ENCODE measurements around the gene NOL4.
A peak's percentile ranks its signal among the peaks of the same experiment; 100 is the strongest.
"Not testable (repeated sequence)": the region's sequence is repeated elsewhere in the genome, so short reads cannot be mapped to it uniquely, and the experiment has no call there.

Gene NOL4

DNA sequence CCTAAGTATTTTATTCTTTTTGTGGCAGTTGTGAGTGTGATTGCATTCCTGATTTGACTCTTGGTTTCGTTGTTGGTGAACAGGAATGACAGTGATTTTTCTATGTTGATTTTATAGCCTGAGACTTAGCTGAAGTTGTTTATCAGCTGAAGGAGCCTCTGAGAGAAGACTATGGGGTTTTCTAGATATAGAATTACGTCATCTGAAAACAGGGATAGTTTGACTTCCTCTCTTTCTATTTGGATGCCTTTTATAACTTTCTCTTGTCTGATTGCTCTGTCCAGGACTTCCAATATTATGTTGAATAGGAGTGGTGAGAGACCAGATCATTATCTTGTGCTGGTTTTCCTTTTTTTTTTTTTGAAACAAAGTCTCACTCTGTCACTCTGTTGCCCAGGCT, 18.0 kb upstream of the NOL4 start:
- Mint-ChIP-seq H3K4me3 (no peak overlapping the region), H3K4me1 (no peaks in the 10 kb centered on the region), H3K36me3 (ENCODE audit: low read depth) (no peaks in the 10 kb centered on the region), H3K9me3 (no peaks in the 10 kb centered on the region), H3K27me3 (ENCODE audit: low read depth, poor library complexity) (peaks cover 3% of the 10 kb centered on the region), H3K27ac (no peak overlapping the region)
- TF ChIP-seq, protein P1, sequence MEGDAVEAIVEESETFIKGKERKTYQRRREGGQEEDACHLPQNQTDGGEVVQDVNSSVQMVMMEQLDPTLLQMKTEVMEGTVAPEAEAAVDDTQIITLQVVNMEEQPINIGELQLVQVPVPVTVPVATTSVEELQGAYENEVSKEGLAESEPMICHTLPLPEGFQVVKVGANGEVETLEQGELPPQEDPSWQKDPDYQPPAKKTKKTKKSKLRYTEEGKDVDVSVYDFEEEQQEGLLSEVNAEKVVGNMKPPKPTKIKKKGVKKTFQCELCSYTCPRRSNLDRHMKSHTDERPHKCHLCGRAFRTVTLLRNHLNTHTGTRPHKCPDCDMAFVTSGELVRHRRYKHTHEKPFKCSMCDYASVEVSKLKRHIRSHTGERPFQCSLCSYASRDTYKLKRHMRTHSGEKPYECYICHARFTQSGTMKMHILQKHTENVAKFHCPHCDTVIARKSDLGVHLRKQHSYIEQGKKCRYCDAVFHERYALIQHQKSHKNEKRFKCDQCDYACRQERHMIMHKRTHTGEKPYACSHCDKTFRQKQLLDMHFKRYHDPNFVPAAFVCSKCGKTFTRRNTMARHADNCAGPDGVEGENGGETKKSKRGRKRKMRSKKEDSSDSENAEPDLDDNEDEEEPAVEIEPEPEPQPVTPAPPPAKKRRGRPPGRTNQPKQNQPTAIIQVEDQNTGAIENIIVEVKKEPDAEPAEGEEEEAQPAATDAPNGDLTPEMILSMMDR (IDR thresholded peaks at IDR 0.05) = no peak
- DNase-seq = no peak

DNA sequence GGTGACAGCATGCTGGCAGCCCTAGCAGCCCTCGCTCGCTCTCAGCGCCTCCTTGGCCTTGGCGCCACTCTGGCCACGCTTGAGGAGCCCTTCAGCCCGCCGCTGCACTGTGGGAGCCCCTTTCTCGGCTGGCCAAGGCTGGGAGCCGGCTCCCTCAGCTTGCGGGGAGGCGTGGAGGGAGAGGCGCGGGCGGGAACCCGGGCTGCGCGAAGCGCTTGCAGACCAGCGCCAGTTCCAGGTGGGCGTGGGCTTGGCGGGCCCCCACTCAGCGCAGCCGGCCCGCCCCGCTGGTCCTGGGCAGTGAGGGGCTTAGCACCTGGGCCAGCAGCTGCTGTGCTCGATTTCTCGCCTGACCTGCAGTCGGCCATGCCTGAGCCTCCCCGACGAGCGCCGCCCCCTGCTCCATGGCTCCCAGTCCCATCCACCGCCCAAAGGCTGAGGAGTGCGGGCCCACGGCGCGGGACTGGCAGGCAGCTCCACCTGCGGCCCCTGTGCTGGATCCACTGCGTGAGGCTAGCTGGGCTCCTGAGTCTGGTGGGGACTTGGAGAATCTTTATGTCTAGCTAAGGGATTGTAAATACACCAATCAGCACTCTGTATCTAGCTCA, 9.2 kb upstream of the NOL4 start:
- not testable (repeated sequence) for H3K36me3 Mint-ChIP-seq (ENCODE audit: low read depth); H3K27ac Mint-ChIP-seq; H3K9me3 Mint-ChIP-seq; H3K4me1 Mint-ChIP-seq; H3K4me3 Mint-ChIP-seq; DNase-seq
- H3K27me3 Mint-ChIP-seq (ENCODE audit: low read depth, poor library complexity) = peaks cover 16% of the 10 kb centered on the region

DNA sequence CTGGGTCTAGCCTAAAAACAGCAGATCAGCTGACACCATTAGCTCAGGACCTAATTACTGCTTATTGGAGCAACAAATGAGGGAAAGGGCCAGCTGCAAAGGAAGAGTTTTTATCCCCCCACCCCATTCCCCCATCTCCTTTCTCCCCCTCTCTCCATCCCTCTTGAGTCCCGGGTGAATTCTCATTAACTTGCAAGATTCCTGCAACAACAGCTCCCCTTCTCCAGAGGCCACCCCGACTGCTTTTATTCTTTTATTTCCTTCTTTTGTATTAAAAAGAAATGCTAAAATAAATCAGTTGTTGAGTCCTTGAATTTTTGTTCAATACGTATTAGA, 473 bp upstream of the NOL4 start:
- Mint-ChIP-seq H3K9me3 (no peaks in the 10 kb centered on the region), H3K4me3 (peak overlapping the region; percentile 85), H3K27ac (no peak overlapping the region), H3K27me3 (ENCODE audit: low read depth, poor library complexity) (peaks cover 87% of the 10 kb centered on the region), H3K4me1 (peaks cover 20% of the 10 kb centered on the region), H3K36me3 (ENCODE audit: low read depth) (no peaks in the 10 kb centered on the region)
- DNase-seq = no peak
- TF ChIP-seq, protein P1 (IDR thresholded peaks at IDR 0.05) = no peak

- Mint-ChIP-seq H3K4me3 (peak overlapping the region; percentile 85), H3K27me3 (ENCODE audit: low read depth, poor library complexity) (peaks cover 94% of the 10 kb centered on the region), H3K36me3 (ENCODE audit: low read depth) (no peaks in the 10 kb centered on the region), H3K27ac (no peak overlapping the region), H3K4me1 (peaks cover 20% of the 10 kb centered on the region), H3K9me3 (no peaks in the 10 kb centered on the region)
- no peak for DNase-seq
- TF ChIP-seq, protein P1 (IDR thresholded peaks at IDR 0.05) = no peak
These were observed 755 bp downstream of the NOL4 start for GRCh38 chr18:34223893-34224422.

GRCh38 chr18:34223164-34223892, 1.4 kb downstream of the NOL4 start:
- Mint-ChIP-seq H3K9me3 (no peaks in the 10 kb centered on the region), H3K27ac (no peak overlapping the region), H3K36me3 (ENCODE audit: low read depth) (no peaks in the 10 kb centered on the region), H3K4me1 (peaks cover 20% of the 10 kb centered on the region), H3K27me3 (ENCODE audit: low read depth, poor library complexity) (peaks cover 93% of the 10 kb centered on the region), H3K4me3 (peak overlapping the region; percentile 85)
- DNase-seq = peak; percentile 40
- TF ChIP-seq, protein P1 (IDR thresholded peaks at IDR 0.05) = no peak

GRCh38 chr18:34222307-34223163, 2.2 kb downstream of the NOL4 start:
- H3K27ac Mint-ChIP-seq = no peak overlapping the region
- no peaks in the 10 kb centered on the region for H3K36me3 Mint-ChIP-seq (ENCODE audit: low read depth)
- TF ChIP-seq, protein P1 (IDR thresholded peaks at IDR 0.05) = no peak
- H3K27me3 Mint-ChIP-seq (ENCODE audit: low read depth, poor library complexity) = peaks cover 92% of the 10 kb centered on the region
- peak overlapping the region; percentile 83 for H3K4me3 Mint-ChIP-seq
- peak; percentile 63 for DNase-seq
- H3K9me3 Mint-ChIP-seq = no peaks in the 10 kb centered on the region
- H3K4me1 Mint-ChIP-seq = peaks cover 20% of the 10 kb centered on the region

Measured in nephron progenitor cell (in vitro differentiated cells).